NCI-H1694 treated with DMSO at 0.1 percent for 48 hours (cell line): ENCODE results near the gene LCP1.

Experiments
- DNase-seq: peaks from one replicate; lab custom pipeline; 2025; lab: John Stamatoyannopoulos, UW

Gene LCP1

DNA sequence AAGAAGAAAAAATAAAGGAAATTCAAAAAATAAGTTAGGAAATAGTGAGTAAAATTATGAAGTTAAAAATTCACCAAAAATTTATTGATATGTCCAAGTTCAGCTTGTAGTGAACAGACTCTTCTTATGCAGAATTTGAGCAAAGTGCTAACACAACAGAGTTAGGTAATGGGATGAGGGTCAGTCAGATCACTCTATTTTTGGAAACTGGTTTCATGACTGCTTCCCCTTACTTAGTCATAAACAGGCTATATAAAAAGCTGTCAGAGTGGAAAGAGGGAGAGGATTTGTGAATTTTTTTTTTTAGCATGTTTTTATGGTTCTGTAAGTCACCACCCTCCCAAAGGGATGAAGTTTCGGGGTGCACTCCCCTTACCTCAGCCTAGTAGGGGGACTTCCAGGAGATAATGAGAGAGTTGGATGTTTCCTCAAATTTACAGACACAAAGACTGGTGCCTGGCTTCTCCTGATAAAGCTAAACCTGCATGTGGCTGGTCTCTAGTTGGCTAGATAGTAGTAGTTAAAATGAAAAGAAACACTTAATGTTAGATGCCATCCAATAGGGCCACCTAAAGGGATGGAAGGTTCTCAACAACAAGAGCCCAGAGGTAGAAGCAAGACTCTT lies 81.7 kb downstream of the LCP1 start:
- no peak for DNase-seq

DNA sequence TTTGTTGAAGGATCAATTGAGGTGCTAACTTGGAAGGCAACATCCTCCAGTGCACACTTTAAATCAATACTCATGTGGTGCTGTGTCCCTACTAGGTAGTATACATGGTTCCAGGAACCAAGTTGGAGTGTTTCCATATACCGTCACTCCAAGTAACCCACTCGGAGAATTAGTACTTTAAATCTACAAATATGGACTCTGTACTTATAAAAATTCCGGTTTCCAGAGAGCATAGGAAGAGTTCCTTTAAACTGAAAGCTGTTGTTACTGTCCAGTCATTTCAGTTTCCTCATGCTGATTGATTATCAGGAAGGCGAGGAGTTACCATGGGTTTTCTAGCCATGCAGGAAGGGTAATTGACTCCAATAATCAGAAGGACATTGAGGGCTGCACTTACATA lies 84.3 kb downstream of the LCP1 start:
- no peak for DNase-seq

DNA sequence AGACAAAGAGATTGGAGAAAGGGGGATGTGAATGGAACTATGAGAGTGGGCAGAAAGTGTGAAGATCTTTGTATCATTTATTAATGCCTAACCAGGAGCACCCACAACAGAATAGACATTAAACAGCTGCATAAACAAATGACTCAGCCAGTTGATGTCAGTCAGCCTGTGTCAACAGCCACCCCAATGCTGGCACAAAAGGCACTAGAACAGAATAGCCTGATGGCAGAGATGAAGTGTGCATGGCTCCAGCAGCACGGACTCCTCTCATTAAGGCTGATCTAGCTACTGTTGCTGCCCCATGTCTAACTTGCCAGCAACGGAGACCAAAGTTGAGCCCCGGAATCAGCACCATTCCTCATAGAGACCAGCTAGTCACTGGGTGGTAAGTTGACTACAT lies 85.0 kb downstream of the LCP1 start:
- DNase-seq = no peak

DNA sequence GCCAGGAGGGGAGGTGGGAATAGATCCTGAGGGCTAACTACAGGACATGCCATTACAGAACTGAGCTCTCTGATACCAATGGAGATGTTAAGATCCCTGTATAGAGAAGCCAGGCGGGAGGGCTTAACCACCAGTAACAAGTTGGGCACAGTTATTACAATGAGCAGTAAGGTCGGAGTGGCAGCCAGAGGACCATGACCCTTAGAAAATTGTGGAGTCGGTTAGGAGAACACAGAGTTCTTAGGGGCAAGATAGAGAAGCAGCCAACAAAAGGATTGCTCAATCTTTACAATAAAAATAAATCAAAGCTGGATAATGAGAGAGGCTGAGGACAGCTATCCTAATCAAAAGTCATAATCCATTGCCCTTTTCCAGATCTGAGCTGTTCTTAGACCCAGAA lies 87.5 kb downstream of the LCP1 start:
- no peak for DNase-seq

DNA sequence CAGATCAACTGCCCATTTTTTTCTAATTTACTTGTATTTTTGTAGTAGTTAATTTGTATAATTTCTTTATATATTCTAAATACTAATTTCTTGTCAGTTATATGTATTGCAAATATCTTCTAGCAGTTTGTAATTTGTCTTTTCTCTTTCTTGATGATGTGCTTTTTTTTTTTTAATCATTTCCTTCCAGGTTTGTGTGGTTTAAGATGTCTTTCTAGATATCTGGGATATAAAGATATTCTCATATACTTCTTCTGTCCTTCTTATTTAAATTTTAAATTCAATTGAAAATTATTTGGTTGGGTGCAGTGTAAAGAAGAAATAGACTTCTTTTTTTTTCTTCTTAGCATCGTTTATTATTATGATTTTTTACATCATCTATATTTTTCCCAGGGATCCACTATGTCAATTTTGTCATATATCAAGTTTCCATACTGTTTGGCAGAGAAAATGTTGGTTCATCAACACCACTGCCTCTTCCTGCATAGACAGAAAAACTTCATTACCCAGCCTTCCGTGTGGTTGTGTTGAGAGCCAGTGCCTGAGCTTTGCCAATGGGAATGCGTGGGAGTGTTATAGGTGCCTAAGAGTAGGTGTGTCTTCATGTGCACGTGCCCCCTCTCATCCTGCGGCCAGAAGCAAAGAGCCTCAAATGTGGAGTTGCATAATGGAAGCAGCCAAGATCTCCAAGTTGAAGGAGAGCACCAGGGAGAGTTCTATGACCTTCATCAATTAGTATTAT lies 93.0 kb downstream of the LCP1 start:
- DNase-seq = no peak

DNA sequence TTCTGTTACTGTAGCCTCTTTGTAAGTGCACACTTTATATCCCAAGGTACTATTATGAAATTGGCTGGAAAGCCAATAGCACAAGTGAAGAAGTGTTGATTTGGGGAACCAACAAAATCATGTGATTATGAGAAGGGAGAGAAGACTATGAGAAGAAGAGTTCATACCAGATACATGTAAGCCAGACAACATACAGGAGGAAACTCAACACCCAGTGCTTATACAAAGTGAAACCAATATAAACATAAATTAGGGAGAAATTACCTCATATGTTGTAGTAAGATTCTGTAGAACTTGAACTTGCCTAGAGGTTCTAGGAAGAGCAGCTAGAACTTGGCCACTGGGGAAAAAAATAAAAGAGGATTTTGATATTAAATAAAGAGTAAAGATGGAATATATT lies 94.5 kb downstream of the LCP1 start:
- DNase-seq = no peak

DNA sequence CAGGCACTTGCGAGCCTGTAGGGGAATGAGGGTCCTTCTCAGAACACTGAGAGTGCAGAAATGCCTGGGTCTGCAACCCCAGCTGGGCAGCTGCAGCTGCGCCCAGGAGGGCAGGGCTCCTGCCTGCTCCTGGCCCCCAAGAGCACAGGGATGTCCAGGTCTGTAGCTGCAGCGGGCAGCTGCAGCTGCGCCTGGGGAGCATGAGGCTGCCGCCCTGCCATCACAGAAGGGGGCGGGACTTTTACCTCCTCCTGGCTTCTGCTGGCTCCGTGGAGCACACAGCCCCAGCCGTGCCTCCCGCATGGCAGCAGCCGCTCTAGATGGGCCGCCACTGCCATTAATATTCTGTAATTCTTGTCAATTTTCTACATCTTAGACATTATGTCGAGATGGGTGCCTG lies 95.0 kb downstream of the LCP1 start:
- DNase-seq = no peak

DNA sequence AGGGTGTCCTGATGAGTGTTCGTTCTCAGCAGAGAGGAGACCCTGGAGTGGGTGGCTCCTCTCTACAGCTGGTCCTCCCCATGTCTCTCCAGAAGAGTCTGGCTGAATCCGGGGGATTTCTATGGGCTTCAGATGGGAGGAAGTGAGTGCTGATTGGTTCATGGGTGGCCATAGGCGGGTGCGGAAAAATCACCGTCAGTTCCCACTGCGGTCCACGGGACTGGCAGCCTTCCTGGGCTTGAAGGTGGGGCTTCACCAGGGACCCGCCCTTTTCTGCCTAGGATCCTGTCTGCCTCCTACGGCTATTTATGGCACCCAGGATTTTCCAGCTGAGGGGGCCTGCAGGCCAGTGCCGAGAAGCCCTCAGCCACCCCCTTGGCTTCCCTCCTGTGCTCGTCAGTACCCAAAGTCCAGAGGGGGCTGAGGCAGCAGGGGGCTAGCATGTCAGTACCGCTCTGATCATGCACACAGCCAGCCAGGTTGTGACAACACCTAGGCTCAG lies 95.5 kb downstream of the LCP1 start:
- no peak for DNase-seq

DNA sequence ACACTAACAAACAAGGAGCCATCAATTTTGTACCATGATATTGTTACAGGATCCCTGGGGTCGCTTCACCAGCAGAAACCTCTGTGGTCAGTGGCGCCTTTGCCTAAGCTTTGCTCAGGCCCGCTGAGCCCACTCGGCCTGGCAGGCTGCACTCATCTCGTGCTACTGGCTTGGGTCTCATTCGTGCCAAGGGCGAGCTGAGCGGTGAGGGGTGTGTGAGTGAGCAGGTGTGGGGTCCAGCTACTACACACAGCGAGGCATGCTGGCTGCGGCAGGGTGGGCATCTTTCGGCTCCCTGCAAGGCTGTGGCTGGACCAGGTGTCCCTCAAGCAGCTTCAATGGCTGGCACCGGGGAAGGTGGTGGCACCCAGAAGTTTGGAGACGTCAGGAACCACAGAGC lies 96.2 kb downstream of the LCP1 start:
- no peak for DNase-seq

DNA sequence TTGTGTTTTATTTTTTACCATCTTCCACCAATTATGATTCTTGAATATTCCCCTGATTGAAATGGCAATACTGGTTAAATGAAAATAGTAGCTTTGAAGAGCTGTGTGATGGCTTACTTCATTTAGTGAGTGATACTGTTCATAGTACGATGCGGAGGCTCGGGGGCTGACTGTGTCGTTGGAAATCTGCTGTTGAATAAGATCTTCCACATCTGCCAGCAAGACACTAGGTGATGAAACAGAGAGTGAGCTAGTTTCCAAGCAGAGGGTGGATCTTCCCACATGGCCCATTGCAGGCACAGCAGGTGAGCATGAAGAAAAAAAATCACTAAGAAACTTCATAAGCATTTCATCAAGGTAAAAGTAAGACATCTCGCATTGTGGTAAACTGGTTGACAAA lies 99.7 kb downstream of the LCP1 start:
- DNase-seq = no peak

DNA sequence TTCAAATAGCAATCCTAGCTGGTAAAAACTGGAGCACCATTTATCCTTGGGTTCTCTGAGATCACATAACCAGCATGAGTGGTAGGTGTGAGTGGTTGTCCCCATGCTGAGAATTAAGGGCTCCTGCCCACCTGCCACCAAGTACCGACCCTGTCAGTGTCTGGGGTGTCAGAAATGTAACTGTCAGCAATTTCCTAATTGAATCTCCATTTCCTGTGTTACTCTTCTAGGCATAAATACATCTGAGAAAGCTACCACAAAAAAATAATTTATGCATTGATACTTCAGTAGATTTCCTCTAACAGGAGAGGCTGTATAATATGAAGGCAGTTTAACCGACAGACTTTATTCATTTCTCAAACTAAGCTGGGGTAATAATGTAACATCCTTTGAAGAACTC lies 102.2 kb downstream of the LCP1 start:
- no peak for DNase-seq

DNA sequence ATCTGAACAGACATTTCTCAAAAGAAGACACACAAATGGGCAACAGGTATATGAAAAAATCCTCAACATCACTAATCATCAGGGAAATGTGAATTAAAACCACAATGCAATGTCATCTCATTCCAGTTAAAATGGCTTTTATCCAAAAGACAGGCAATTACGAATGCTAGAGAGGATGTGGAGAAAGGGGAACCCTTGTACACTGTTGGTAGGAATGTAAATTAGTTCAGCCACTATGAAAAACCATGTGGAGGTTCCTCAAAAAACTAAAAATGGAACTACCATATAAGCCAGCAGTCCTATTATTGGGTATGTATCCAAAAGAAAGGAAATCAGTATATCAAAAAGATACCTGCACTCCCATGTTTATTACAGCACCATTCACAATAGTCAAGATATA lies 104.7 kb downstream of the LCP1 start:
- no peak for DNase-seq

DNA sequence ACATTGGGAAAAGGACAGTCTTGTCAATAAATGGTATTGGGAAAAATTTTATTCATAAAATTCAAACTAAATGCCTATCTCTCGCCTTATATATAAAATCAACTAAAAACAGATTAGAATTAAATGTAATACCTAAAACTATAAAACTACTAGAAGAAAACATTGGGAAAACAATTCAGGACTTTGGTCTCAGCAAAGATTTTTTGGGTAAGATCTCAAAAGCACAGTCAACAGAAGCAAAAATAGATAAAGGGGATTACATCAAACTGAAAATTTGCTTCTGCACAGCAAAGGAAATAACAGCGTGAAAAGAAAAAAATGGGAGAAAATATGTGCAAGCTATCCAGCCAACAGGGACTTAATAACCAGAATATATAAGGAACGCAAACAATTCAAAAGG lies 105.2 kb downstream of the LCP1 start:
- no peak for DNase-seq
